ENCODE data around the gene POP4. TPM values are rescaled to one million over a fixed set of nuclear protein-coding genes. Genes with fewer than 3 reads are reported as not detected.
"Not testable (repeated sequence)": the region's sequence is repeated elsewhere in the genome, so short reads cannot be mapped to it uniquely, and the experiment has no call there.

The POP4 gene
- 100 to 1,000 TPM; 150 to 156 TPM for total RNA-seq
- 145 TPM for polyA plus RNA-seq

- H3K4me1 ChIP-seq (ENCODE audit: insufficient read depth, low read length) = peaks cover 19% of the 10 kb centered on the region
- H3K36me3 ChIP-seq (ENCODE audit: insufficient read depth, low read length) = peaks cover 14% of the 10 kb centered on the region
- H3K4me3 ChIP-seq (ENCODE audit: low read length) = peak within 1 kb of the TSS; percentile 93
- Mint-ChIP-seq H3K4me3 (peak within 1 kb of the TSS; percentile 95 to 99 (median 98)), H3K27me3 (no peaks in the 10 kb centered on the region), H3K4me1 (peaks cover 23 to 45% (median 31%) of the 10 kb centered on the region in 3 donors), H3K27ac (peak within 1 kb of the TSS; percentile 98 to 100 (median 100)), H3K36me3 (peaks cover 0 to 29% (median 3%) of the 10 kb centered on the region in 3 donors), H3K9me3 (no peaks in the 10 kb centered on the region)
- DNase-seq = peak; percentile 94 to 99 (median 96)
- ChIA-PET POLR2A (interaction anchor here (0.7 to 3.5 kb wide), 21 partner anchors 10 to 1812 kb away, joined by 3 to 60 read pairs (median 4); partner anchors contain the start of genes C19orf12, PLEKHF1, UQCRFS1 and URI1), CTCF (interaction anchor here (0.8 to 8.2 kb wide), 12 partner anchors 11 to 238 kb away, joined by 3 to 168 read pairs (median 10); partner anchors contain the start of genes C19orf12 and PLEKHF1)
- H3K27ac ChIP-seq (ENCODE audit: low read depth, low read length) = peak within 1 kb of the TSS; percentile 100
- H3K9me3 ChIP-seq (ENCODE audit: low read length) = no peaks in the 10 kb centered on the region
- no peaks in the 10 kb centered on the region for H3K27me3 ChIP-seq (ENCODE audit: insufficient read depth, low read length, poor library complexity, severe bottlenecking)
Observed at GRCh38 chr19:29605653-29606419, at the start of gene POP4. TSS of gene POP4 (plus strand) at chr19:29606283. CDS start at chr19:29606319, 36 bp downstream.

- Mint-ChIP-seq H3K27me3 (peaks cover 15 to 44% of the 10 kb centered on the region in 2 donors), H3K27ac (peak overlapping the region in 1 of 8 donors; percentile 44), H3K36me3 (peaks cover 0 to 16% (median 0%) of the 10 kb centered on the region in 3 donors), H3K9me3 (peaks cover 19 to 53% (median 38%) of the 10 kb centered on the region in 5 donors)
- H3K4me3 Mint-ChIP-seq; H3K36me3 ChIP-seq (ENCODE audit: insufficient read depth, low read length); H3K4me1 Mint-ChIP-seq; H3K27me3 ChIP-seq (ENCODE audit: insufficient read depth, low read length, poor library complexity, severe bottlenecking); POLR2A ChIA-PET; DNase-seq; H3K9me3 ChIP-seq (ENCODE audit: low read length); CTCF ChIA-PET; H3K4me3 ChIP-seq (ENCODE audit: low read length); H3K27ac ChIP-seq (ENCODE audit: low read depth, low read length); H3K4me1 ChIP-seq (ENCODE audit: insufficient read depth, low read length): not testable (repeated sequence)
Observed at GRCh38 chr19:29559110-29559509, 47.0 kb upstream of the POP4 start.

DNA sequence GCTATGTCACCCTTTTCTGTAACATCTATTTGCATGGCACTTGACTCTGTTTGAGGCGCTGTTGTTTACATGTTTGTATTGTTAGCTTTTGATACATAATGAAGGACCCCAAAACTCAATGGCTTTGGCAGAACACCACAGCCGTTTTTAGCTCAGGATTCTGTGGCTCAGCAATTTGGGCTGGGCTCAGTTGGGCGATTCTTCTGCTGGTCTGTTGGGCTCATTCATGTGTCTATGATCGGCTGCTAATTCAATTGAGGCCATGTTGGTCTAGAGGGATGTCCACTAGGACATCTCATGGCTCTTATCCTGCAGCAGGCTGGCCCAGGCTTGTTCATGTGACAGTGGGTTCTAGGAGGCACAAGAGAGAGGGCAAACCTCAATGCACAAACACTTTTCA lies 46.3 kb upstream of the POP4 start:
- Histone ChIP-seq H3K9me3 (ENCODE audit: low read length) (no peaks in the 10 kb centered on the region), H3K27ac (ENCODE audit: low read depth, low read length) (no peak overlapping the region), H3K36me3 (ENCODE audit: insufficient read depth, low read length) (no peaks in the 10 kb centered on the region), H3K4me1 (ENCODE audit: insufficient read depth, low read length) (no peaks in the 10 kb centered on the region), H3K4me3 (ENCODE audit: low read length) (no peak overlapping the region), H3K27me3 (ENCODE audit: insufficient read depth, low read length, poor library complexity, severe bottlenecking) (no peaks in the 10 kb centered on the region)
- ChIA-PET POLR2A (no interaction called here), CTCF (no interaction called here)
- no peak for DNase-seq
- no peak overlapping the region for H3K4me3 Mint-ChIP-seq
- peaks cover 0 to 16% (median 0%) of the 10 kb centered on the region in 3 donors for H3K36me3 Mint-ChIP-seq
- peaks cover 15 to 44% of the 10 kb centered on the region in 2 donors for H3K27me3 Mint-ChIP-seq
- H3K9me3 Mint-ChIP-seq = peaks cover 15 to 47% (median 32%) of the 10 kb centered on the region in 5 donors
- no peak overlapping the region for H3K27ac Mint-ChIP-seq
- H3K4me1 Mint-ChIP-seq = peaks cover 2 to 4% (median 3%) of the 10 kb centered on the region in 3 donors

- ChIA-PET CTCF (no interaction called here), POLR2A (no interaction called here)
- Mint-ChIP-seq H3K36me3 (peaks cover 0 to 10% (median 0%) of the 10 kb centered on the region in 3 donors), H3K9me3 (peaks cover 9 to 41% (median 24%) of the 10 kb centered on the region in 5 donors), H3K27ac (no peak overlapping the region), H3K4me1 (peaks cover 4 to 9% (median 7%) of the 10 kb centered on the region in 3 donors), H3K27me3 (peaks cover 13 to 44% of the 10 kb centered on the region in 2 donors), H3K4me3 (no peak overlapping the region)
- H3K9me3 ChIP-seq (ENCODE audit: low read length) = no peaks in the 10 kb centered on the region
- no peaks in the 10 kb centered on the region for H3K36me3 ChIP-seq (ENCODE audit: insufficient read depth, low read length)
- DNase-seq = no peak
- no peak overlapping the region for H3K27ac ChIP-seq (ENCODE audit: low read depth, low read length)
- no peak overlapping the region for H3K4me3 ChIP-seq (ENCODE audit: low read length)
- H3K4me1 ChIP-seq (ENCODE audit: insufficient read depth, low read length) = no peaks in the 10 kb centered on the region
- peaks cover 3% of the 10 kb centered on the region for H3K27me3 ChIP-seq (ENCODE audit: insufficient read depth, low read length, poor library complexity, severe bottlenecking)
Observed at GRCh38 chr19:29560313-29561075, 45.6 kb upstream of the POP4 start.

- ChIA-PET CTCF (no interaction called here), POLR2A (no interaction called here)
- Histone ChIP-seq H3K27ac (ENCODE audit: low read depth, low read length) (no peak overlapping the region), H3K4me1 (ENCODE audit: insufficient read depth, low read length) (no peaks in the 10 kb centered on the region), H3K27me3 (ENCODE audit: insufficient read depth, low read length, poor library complexity, severe bottlenecking) (peaks cover 3% of the 10 kb centered on the region), H3K36me3 (ENCODE audit: insufficient read depth, low read length) (no peaks in the 10 kb centered on the region), H3K4me3 (ENCODE audit: low read length) (no peak overlapping the region), H3K9me3 (ENCODE audit: low read length) (no peaks in the 10 kb centered on the region)
- Mint-ChIP-seq H3K27ac (no peak overlapping the region), H3K4me1 (peaks cover 4 to 9% (median 7%) of the 10 kb centered on the region in 3 donors), H3K27me3 (peaks cover 16 to 36% of the 10 kb centered on the region in 2 donors), H3K36me3 (peaks cover 0 to 8% (median 0%) of the 10 kb centered on the region in 3 donors), H3K4me3 (no peak overlapping the region), H3K9me3 (peaks cover 6 to 30% (median 17%) of the 10 kb centered on the region in 5 donors)
- DNase-seq = no peak
Observed at GRCh38 chr19:29561601-29562000, 44.5 kb upstream of the POP4 start.

GRCh38 chr19:29562299-29563297 lies 43.5 kb upstream of the POP4 start:
- Histone ChIP-seq H3K36me3 (ENCODE audit: insufficient read depth, low read length) (no peaks in the 10 kb centered on the region), H3K4me3 (ENCODE audit: low read length) (no peak overlapping the region), H3K9me3 (ENCODE audit: low read length) (no peaks in the 10 kb centered on the region), H3K27ac (ENCODE audit: low read depth, low read length) (no peak overlapping the region), H3K27me3 (ENCODE audit: insufficient read depth, low read length, poor library complexity, severe bottlenecking) (peaks cover 3% of the 10 kb centered on the region), H3K4me1 (ENCODE audit: insufficient read depth, low read length) (no peaks in the 10 kb centered on the region)
- POLR2A ChIA-PET = no interaction called here
- H3K9me3 Mint-ChIP-seq = peaks cover 6 to 24% (median 17%) of the 10 kb centered on the region in 5 donors
- CTCF ChIA-PET = no interaction called here
- H3K36me3 Mint-ChIP-seq = peaks cover 0 to 8% (median 0%) of the 10 kb centered on the region in 3 donors
- H3K27me3 Mint-ChIP-seq = peaks cover 16 to 31% of the 10 kb centered on the region in 2 donors
- peaks cover 4 to 9% (median 7%) of the 10 kb centered on the region in 3 donors for H3K4me1 Mint-ChIP-seq
- no peak overlapping the region for H3K4me3 Mint-ChIP-seq
- no peak overlapping the region for H3K27ac Mint-ChIP-seq
- DNase-seq = no peak

DNA sequence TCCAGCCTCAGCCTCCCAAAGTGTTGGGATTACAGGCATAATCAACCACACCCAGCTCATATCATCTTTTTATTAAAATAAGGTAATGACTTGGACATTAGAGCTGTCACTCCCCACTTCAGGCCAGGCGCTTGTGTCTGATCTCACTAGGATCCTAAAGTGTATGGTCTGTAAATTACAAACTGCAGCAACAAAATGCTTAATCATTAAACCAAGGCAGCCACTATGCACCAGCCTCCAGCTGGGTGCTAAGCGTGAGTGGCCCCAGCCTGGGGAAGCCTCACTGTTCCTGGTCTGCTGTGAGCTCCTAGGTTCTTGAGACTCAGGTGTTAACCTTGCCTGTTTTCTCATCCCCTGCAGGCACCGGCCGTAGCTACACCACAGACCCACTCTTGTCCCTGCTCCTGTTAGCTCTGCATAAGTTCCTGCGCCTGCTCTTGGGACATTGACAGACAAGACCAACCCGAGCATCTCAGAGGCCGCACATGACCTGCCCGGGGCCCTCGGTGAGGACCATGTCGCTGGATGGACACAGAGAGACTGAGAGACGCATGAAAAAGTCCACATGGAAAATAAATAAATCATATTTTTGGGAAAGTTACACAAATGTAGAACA lies 42.5 kb upstream of the POP4 start:
- H3K4me1 Mint-ChIP-seq = peaks cover 4 to 9% (median 7%) of the 10 kb centered on the region in 3 donors
- ChIA-PET CTCF (no interaction called here), POLR2A (no interaction called here)
- H3K9me3 Mint-ChIP-seq = peaks cover 0 to 14% (median 12%) of the 10 kb centered on the region in 5 donors
- H3K36me3 Mint-ChIP-seq = peaks cover 0 to 4% (median 0%) of the 10 kb centered on the region in 3 donors
- no peaks in the 10 kb centered on the region for H3K4me1 ChIP-seq (ENCODE audit: insufficient read depth, low read length)
- H3K4me3 Mint-ChIP-seq = no peak overlapping the region
- H3K27ac ChIP-seq (ENCODE audit: low read depth, low read length) = no peak overlapping the region
- no peaks in the 10 kb centered on the region for H3K36me3 ChIP-seq (ENCODE audit: insufficient read depth, low read length)
- peaks cover 19 to 31% of the 10 kb centered on the region in 2 donors for H3K27me3 Mint-ChIP-seq
- no peaks in the 10 kb centered on the region for H3K9me3 ChIP-seq (ENCODE audit: low read length)
- no peak overlapping the region for H3K4me3 ChIP-seq (ENCODE audit: low read length)
- peaks cover 3% of the 10 kb centered on the region for H3K27me3 ChIP-seq (ENCODE audit: insufficient read depth, low read length, poor library complexity, severe bottlenecking)
- DNase-seq = no peak
- no peak overlapping the region for H3K27ac Mint-ChIP-seq

Data from CD8-positive, alpha-beta memory T cell (primary cell).